DMS 273 (cell line): Measurements from ENCODE around the gene SIX4.
"Not testable (repeated sequence)": the region's sequence is repeated elsewhere in the genome, so short reads cannot be mapped to it uniquely, and the experiment has no call there.

Experiments
- DNase-seq: peaks from one replicate; lab custom pipeline; 2025; ENCODE audit not compliant: unreplicated experiment; lab: John Stamatoyannopoulos, UW

The SIX4 gene

DNA sequence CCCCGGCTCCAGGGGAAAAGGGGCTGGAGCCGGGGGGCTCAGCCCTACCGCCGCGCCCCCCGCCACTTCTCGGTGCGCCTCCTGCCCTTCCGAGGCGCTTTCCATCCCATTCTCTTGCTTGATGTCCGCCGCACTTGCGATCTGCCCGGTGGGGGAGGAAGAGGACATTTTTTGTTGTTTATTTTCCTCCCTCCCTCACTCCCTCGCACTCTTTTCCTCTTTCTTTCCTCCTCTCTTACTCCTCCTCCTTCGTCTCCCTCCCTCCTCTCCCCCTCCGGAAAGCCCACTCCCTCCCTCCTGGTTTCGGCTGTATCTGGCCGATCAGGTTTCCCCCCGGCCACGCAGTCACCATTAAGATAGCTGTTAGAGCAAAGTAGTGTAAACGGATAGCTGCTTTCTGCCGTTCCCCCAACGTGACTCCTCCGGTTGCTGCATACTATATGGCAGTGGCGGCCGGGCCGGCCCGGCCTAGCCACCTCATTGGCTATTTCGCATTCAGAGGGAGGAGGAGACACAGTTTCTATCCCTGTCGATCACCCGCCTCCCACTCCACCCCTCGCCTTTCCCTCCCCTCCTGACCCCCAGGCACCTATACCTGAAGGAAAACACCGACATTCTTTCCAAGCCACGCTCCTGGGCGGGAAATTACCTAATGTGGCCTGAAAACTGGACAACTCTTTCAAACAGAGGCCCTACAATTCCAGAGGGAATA, at the start of gene SIX4:
Gene SIX4 (minus strand): TSS at position 445 of the 712 bp plus-strand sequence. CDS start 277 bp downstream, at position 168.
- peak; percentile 96 for DNase-seq

DNA sequence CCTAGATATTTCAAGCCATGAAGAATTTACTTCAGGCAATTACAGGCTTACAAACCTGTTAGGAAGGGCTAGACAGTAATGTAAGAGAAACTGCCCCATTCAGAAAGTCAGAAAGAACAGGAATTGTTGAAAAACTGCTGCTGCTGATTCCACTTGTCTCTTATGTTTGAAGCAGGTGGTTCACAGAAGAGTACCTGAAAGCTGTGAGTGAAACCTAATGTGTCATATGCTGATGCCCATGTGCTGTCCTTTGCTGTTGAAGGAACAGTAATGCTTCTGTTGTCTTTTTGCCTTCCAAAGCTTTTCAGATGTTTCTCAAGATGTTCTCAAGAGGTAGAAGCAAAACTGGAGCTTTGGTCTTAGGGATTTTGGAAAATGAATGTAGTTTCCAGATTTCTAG, 49.4 kb upstream of the SIX4 start:
- DNase-seq, result no peak

DNA sequence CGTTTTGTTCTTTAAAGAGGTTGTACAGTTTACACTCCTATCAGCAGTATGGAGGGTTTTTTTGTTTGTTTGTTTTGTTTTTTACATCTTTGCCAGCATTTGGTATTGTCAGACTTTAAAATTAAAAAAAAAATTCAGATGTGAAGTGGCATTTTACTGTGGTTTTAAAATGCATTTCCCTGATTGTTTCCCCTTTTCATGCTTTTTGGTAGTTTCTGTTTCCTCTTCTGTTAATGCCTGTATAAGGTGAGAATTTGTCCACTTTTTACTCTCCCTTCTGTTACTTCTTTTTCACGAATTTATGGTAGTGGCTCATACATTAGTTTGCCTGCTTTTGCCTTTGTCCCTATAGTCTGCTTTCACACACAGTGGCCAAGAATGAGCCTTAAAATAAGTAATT, 47.0 kb upstream of the SIX4 start:
- no peak for DNase-seq

DNA sequence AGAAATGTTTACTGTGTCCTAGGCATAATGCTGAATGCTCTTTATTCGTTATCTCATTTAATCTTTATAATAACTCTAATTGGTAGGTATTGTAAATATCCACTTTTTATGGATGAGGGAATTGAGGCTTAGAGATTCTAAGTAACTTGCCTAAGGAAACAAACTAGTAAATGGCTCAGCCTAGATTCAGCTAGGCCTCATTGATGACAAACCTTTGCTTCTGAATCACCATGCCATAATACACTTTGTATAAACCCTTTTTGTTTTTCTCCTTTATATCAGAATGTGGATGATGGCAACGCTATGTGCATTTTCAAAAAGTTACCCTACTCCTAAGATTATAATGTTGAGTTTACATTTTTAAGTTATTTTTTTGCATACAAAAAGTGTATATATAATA, 44.5 kb upstream of the SIX4 start:
- DNase-seq, result no peak

DNA sequence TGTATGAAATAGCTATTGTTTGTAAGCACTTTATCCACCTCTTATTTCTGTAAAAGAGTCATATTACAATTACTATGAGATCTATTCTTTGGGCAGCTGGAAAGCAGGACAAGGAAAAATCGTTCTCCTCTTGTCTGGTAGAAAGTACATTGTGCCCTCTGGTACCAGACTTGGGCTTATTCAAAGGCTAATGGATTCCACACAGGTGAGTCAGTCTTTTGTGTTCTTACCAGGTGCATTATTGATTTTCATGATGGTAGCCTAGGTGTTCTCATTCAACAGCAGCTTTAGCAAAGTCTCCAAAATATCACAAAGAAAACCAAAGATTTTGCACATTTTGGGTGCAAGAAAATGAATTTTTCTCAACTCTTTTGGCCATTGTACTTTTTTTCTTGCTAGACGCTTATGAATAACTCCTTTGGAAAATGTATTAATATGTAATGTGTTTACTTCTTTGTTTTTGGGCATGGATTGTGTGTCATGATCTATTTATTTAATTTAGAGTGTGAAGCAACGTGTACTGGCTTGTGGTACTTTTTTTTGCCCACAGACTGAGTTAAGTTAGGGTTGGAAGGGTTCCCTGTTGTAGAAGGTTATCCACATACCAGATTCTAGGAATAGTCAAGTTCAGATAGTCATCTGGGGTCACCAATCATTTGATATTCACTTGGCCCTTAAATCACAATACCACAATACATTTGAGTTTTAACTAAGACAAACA, 36.7 kb upstream of the SIX4 start:
- no peak for DNase-seq

DNA sequence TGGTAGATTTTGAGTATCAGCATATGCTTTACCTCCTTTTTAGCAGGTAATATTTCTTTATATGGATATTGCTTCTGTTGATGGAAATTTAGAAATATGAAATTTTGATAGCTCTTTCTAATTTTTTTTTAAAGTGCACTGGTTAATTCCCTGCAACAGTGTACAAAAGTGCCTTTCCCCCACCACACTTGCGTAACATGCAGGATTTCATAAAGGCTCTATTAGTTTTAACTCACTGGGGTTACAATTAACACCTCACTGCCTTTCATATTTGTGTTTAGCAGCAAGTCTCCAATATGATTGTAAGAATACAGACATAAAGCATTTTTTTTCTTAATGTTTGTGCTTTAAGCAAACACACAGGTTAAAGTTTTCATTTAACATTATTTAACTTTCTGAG, 36.1 kb upstream of the SIX4 start:
- no peak for DNase-seq

DNA sequence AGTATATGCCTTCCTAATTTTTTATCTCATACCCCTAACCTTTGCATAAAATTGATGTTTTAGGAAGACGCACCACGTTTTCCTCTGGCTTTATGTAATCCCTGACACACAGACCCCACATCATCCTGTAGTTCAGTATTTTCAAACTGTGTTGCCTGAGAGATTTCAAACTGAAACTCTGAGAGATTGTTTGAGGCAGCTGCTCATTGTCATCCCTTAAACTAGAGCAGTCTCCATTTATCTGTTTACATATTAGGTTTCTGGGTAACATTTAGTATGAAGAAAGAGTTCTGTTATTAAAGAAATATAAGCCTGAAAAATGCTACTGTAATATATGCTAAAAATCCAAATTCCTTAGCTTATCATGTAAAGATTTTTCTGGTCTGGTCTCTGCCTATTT, 34.7 kb upstream of the SIX4 start:
- peak; percentile 20 for DNase-seq

DNA sequence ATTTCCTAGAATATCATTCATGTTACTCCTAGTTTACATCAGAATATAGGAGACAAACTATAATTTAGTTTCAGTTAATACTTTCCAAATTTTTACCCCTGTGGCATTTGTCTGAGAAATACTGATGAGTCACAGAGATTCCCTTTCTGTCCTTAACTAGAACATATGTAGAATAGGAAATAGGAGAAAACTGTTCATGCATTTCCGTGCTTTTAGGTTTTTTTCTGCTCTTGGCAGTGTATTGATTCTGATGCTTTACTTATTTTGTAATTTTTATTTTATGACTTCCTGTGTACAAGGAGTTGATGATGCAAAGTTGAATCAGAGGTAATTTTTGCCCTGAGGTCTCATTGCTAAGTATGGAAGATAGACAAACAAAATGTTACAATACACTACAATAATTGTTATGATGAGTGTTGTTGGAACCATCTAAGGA, 33.4 kb upstream of the SIX4 start:
- no peak for DNase-seq

DNA sequence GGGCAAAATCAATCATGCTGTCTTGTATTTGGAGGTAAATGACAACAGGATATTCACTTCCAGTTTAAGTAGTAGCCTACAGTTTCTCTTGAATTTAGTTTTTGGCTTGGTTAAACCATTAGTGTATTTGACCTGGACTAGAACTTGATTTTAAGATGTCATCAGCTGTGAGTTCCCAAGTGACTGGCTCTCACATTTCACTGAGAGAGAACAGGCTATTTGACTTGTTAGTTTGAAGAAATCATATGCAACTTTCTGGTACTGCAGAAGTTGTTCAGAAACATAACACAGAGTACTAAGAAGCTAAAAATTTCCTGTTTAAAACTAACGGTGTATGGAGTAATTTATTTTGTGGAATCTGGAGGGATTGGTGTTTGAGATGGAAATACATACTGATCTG, 32.7 kb upstream of the SIX4 start:
- DNase-seq, result no peak

DNA sequence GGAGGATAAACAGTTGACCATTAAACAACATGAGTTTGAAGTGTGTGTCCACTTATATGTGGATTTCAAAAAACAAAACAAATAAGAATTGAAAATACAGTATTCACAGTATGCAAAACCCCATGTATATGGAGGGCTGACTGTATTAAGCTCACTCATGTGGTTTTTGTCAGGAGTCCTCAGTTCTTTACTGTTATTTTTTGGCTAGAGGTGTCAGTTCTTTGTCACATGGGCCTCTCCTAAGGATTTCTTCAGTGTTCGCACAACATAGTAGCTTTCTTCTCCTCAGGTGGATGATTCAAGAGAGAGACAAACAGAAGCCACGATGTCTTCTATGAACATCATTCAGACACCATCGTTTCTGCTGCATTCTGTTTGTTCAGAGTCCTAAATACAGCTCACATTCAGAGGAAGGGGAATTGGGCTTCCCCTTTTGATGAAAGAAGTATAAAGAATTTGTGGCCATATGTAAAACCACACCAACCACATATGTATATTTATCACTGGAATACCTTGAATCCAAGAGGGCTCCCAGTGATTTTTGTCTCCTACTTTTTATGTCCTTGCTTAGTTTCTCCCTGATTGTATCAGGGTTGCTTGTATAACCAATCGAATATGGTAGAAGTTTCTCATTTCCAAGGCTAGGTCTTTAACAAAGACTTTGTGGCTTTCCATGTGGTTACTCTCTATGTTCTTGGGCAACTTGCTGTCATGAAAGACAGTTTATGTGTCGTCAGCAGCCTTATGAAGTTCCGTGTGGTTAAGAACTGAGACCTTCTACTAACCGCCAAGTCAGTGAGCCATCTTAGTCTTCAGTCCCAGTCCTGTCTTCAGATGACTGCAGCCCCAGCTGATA, 29.3 kb upstream of the SIX4 start:
- no peak for DNase-seq

DNA sequence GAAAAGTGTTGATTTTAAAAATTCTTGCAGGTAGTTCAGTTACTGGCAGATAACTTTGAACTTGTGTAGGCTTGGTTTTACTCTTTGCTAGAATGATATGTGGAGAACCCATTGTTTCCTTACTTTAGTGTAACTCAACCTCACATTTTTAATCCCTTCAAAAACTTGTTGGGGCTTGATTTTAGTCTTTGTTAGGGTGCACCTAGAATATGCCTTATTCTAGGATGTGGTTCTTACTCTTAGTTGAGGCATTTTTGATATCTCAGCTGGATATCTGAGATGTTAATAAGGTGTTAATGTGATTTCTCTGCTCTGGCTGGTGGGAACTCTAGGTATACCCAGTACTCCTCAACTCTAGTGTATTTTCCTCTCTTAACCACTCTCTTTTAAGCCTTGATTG, 20.4 kb upstream of the SIX4 start:
- DNase-seq, result no peak

DNA sequence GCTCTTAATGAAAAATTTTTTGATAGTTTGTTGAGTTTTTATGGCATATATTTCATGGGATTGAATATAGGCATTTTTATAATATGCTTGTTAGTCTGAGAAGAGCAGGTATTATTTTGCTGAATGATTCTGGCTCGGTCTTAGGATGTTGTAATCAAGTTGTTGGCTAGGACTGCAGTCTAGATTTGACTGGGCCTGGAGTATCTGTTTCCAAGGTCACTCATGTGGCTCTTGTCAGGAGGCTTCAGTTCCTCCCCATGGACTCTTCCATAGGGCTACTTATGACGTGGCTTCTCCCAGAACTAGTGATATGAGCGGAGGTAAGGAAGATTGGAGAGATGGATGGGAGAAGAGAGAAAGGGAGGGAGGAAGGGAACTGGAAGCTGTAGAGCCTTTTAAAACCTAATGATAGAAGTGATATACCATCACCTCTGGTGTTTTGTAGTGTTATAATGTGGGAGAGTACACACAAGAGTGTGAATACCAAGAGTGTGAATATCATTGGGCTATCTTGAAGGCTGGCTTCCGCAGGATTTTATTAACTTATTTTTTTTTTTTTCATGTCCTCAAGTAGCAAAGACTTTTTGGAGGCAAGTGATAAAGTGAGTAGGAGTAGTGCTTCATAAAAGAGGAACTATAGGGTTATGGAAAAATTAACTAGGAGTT, 14.8 kb upstream of the SIX4 start:
- no peak for DNase-seq

DNA sequence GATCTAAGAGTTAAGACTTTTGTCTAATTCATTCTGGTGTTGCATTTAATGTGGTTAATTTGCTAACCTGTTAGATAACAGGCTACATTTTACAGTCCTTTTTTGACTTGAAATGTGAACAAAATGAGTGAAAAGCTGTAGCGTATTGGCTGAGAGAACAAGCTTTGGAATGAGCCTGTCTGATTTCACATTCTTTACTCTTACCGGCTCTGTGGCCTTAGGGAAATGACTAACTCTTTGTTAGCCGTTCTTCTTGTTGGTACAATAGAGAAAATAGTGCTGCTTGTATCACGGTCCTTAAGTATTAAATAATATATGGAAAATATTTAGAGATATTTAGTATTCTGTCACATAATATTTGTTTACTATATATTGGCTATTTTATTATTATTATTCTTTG, 12.3 kb upstream of the SIX4 start:
- peak; percentile 10 for DNase-seq

DNA sequence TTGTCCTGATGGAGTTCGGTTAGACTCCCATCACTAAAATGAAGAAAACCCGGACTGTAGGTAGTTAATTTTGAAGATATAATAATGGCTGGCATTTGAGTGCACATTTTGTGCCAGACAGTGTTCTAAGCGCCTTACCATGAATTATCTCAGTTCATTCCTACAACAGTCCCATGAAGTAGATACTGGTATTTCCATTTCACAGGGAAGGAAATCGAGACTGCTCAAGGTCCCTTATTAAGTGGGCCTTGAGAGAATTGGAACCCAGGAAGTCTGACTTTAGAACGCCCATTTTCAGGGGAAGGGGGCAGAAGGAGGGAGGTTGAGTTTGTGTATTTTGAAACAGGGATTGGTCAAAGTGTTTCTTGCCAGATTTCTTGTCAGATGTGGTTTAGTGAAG, 11.3 kb upstream of the SIX4 start:
- DNase-seq, result peak; percentile 39

DNA sequence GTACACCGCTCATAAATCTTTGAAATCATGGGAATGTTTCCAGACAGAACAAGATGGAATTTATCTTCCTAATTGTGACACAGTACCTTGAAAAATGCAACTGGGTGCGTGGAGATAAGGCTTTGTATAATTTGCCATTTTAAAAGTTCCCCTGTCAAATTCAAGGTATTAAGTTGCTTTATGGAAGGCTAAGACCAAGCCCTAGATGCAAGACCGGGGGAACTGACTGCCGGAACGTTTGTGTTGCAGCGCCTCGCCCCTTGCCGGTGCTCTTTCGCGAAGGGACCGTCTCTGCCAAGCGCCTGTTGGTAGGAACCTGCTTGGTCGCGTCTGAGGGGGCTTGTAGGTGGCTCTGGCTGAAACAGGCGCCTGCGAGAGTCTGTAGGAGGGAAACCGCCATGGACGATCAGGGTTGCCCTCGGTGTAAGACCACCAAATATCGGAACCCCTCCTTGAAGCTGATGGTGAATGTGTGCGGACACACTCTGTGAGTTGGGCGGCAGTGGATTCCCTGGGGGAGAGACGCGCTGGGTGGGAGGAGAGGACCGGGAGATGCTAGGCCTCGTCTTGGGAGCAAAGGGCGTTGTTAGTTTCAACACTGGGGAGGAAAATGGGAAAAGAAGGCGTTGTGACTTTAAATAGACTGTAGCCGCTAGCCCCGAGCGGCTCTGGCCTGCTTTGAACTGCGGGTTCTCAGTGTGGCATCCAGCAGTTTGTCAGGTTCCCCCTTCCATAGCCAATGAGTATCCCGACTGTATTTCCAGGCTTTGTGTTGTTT, 10.5 kb upstream of the SIX4 start, which contains the start of gene MNAT1:
Gene MNAT1 (plus strand): TSS at position 297 of the 778 bp plus-strand sequence. CDS start 102 bp downstream, at position 399.
- peak; percentile 93 for DNase-seq

DNA sequence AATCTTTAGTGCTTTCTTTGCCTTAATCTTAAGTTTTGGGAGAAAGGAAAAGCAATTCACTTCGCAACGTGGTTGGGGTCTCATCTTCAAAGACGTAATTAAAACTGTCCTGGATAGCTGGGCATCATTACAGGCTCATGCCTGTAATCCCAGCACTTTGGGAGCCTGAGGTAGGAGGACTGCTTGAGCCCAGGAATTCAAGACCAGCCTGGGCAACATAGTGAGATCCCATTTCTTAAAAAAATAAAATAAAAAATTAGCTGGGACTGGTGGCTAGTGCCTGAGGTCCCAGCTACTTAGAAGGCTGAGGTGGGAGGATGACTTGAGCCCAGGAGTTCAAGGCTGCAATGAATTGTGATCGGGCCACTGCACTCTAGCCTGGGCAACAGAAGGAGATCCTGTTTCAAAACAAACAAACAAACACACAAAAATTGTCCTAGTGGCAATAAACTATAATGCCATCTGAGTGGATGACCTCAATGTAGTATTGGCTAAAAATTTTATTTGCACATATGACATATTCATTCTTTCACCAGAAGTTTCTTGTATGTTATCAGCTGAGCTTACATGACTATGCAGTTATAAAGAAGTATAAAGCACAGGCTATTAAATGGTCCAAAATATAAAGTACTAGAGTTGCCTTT, 8.8 kb upstream of the SIX4 start:
- DNase-seq, result no peak

DNA sequence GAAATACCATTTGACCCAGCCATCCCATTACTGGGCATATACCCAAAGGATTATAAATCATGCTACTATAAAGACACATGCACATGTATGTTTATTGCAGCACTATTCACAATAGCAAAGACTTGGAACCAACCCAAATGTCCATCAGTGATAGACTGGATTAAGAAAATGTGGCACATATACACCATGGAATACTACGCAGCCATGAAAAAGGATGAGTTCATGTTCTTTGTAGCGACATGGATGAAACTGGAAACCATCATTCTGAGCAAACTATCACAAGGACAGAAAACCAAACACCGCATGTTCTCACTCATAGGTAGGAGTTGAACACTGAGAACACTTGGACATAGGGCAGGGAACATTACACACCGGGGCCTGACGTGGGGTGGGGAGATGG, 7.1 kb upstream of the SIX4 start:
- not testable (repeated sequence) for DNase-seq

DNA sequence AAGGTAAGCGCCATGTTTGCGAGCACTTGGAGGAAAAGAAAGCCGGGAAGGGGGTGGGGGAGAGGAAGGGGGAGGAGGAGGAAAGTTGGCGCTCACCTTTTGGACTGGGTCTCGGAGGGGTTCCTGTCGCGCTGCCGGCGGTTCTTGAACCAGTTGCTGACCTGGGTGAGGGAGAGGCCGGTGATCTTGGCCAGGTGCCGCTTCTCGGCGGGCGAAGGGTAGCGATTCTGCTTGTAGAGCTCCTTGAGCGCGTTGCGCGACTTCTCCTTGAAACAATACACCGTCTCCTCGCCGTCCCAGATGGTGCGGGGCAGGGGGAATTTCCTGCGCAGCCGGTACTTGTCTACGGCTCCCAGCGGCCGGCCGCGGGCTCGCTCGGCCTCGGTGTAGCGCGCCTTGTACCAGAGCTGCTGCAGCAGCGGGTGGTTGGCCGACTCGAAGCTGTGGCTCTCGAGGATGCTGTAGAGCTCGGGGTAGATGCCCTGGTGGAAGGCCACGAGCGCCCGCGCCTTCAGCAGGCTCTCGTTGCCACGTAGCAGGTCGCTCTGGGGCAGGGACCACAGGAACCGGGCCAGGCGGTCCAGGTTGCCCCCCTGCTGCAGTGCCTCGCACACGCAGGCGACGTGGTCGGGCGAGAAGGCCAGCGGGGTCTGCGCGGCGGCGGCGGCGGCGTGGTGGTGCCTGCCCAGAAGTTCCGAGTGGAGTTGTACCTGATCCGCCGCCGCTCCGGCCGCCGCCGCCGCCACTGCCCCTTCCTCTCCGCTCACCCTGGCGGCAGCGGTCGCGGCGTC, 840 bp downstream of the SIX4 start:
- peak; percentile 91 for DNase-seq
